Chondrocyte (in vitro differentiated cells): ENCODE data around the gene RBM27. TPM values are rescaled to one million over a fixed set of nuclear protein-coding genes. Genes with fewer than 3 reads are reported as not detected.

ENCODE experiments used
- DNase-seq: peaks from one replicate; pipeline ENCODE4 v3.0.0; 2021; ENCODE audit warnings: mixed read lengths, low spot score
- H3K27ac Mint-ChIP-seq: one replicate; pipeline ENCODE4 v1.8.0; 2021; ENCODE audit warnings: mild to moderate bottlenecking, moderate library complexity, mixed read lengths; ENCODE audit not compliant: unreplicated experiment
- H3K27me3 Mint-ChIP-seq: 2 replicates; pipeline ENCODE4 v1.8.0; 2021; ENCODE audit warnings: low read depth, mixed read lengths
- H3K36me3 Mint-ChIP-seq: 2 replicates; pipeline ENCODE4 v1.8.0; 2021; ENCODE audit warnings: low read depth, mixed read lengths
- H3K4me1 Mint-ChIP-seq: 2 replicates; pipeline ENCODE4 v1.8.0; 2021; ENCODE audit warnings: low read depth, mild to moderate bottlenecking, mixed read lengths
- H3K4me3 Mint-ChIP-seq: one replicate; pipeline ENCODE4 v1.8.0; 2021; ENCODE audit warnings: mild to moderate bottlenecking, moderate library complexity, mixed read lengths; ENCODE audit not compliant: unreplicated experiment
- H3K9me3 Mint-ChIP-seq: 2 replicates; pipeline ENCODE4 v1.8.0; 2021; ENCODE audit warnings: low read depth, mixed read lengths
- total RNA-seq: library from RNA; stranded (reverse); gene quantifications from 3 replicates; pipeline ENCODE4 v1.2.1, GENCODE V29; 2021
- TF ChIP-seq, protein P1 (sequence below): fragments of 200-600 bp; sonication (generic); IDR thresholded peaks from 2 replicates; pipeline ENCODE4 v1.5.0; 2021; ENCODE audit warnings: antibody characterized with exemption, mild to moderate bottlenecking, moderate library complexity

RBM27 gene
- total RNA-seq, 1 donor from 2014 or later = 12.2 TPM

- Mint-ChIP-seq H3K4me1 (peaks cover 3% of the 10 kb centered on the region), H3K9me3 (no peaks in the 10 kb centered on the region), H3K36me3 (peaks cover 4% of the 10 kb centered on the region), H3K27ac (no peak overlapping the region), H3K4me3 (no peak overlapping the region), H3K27me3 (no peaks in the 10 kb centered on the region)
- DNase-seq = no peak
- TF ChIP-seq, protein P1, sequence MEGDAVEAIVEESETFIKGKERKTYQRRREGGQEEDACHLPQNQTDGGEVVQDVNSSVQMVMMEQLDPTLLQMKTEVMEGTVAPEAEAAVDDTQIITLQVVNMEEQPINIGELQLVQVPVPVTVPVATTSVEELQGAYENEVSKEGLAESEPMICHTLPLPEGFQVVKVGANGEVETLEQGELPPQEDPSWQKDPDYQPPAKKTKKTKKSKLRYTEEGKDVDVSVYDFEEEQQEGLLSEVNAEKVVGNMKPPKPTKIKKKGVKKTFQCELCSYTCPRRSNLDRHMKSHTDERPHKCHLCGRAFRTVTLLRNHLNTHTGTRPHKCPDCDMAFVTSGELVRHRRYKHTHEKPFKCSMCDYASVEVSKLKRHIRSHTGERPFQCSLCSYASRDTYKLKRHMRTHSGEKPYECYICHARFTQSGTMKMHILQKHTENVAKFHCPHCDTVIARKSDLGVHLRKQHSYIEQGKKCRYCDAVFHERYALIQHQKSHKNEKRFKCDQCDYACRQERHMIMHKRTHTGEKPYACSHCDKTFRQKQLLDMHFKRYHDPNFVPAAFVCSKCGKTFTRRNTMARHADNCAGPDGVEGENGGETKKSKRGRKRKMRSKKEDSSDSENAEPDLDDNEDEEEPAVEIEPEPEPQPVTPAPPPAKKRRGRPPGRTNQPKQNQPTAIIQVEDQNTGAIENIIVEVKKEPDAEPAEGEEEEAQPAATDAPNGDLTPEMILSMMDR = no peak
These were observed 45.2 kb downstream of the RBM27 start for GRCh38 chr5:146248561-146248960.

DNA sequence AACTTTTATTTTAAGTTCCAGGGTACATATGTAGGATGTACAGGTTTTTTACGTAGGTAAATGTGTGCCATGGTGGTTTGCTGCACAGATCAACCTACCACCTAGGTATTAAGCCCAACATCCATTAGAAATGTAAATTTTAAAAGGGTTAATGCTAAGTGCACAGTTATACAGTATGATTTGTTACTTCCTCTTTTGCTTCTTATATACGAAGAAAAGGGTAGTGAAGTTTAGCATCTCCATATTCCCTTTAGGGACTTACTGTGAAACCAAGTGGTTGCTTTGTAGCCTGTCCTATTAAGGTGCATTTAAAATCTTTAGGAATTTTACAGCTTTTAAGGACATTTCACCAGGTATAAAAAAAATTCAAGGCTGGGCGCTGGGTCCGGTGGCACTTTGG lies 46.4 kb downstream of the RBM27 start:
- TF ChIP-seq, protein P1 = no peak
- Mint-ChIP-seq H3K4me3 (no peak overlapping the region), H3K9me3 (no peaks in the 10 kb centered on the region), H3K4me1 (peaks cover 3% of the 10 kb centered on the region), H3K36me3 (peaks cover 4% of the 10 kb centered on the region), H3K27ac (no peak overlapping the region), H3K27me3 (no peaks in the 10 kb centered on the region)
- no peak for DNase-seq

Other genes with a start within 250 kb of the RBM27 start
- gene PLAC8L1, start 98.0 kb upstream of the RBM27 start, total RNA-seq = 0.59 to 0.97 TPM (median 0.94 TPM) in 3 replicates
- 121 to 138 TPM (median 128 TPM) in 3 replicates for gene LARS1, start 21.0 kb upstream of the RBM27 start, total RNA-seq
- not detected in 3 replicates for gene POU4F3, start 135.2 kb downstream of the RBM27 start, total RNA-seq
- gene TCERG1, start 243.7 kb downstream of the RBM27 start, total RNA-seq = 38.9 to 50.2 TPM (median 40.5 TPM) in 3 replicates